Osteoblast (primary cell): ENCODE results near the gene SUN1. TPM values are rescaled to one million over a fixed set of nuclear protein-coding genes. Genes with fewer than 3 reads are reported as not detected.

ENCODE experiments used
- DNase-seq: peaks from one replicate; pipeline ENCODE4 v3.0.0; 2011; ENCODE audit warnings: low spot score, mixed read lengths; ENCODE audit not compliant: insufficient read length; ENCODE audit errors: missing footprints
- H2AFZ ChIP-seq: 2 replicates; pipeline ENCODE4 v1.6.0; 2011; ENCODE audit warnings: mild to moderate bottlenecking, low read length
- H3K27ac ChIP-seq: 2 replicates; pipeline ENCODE4 v1.5.1; 2011; ENCODE audit warnings: mild to moderate bottlenecking, low read depth, low read length, moderate library complexity
- H3K27me3 ChIP-seq: 2 replicates; pipeline ENCODE4 v1.6.0; 2012; ENCODE audit warnings: mild to moderate bottlenecking, control low read depth, inconsistent platforms, low read length, moderate library complexity; ENCODE audit not compliant: insufficient read depth
- H3K36me3 ChIP-seq: 2 replicates; pipeline ENCODE4 v1.5.1; 2011; ENCODE audit warnings: mild to moderate bottlenecking, low read length, control low read depth, moderate library complexity; ENCODE audit not compliant: insufficient read depth
- H3K4me1 ChIP-seq: 2 replicates; pipeline ENCODE4 v1.5.1; 2011; ENCODE audit warnings: mild to moderate bottlenecking, low read length, control low read depth, moderate library complexity; ENCODE audit not compliant: insufficient read depth
- H3K4me2 ChIP-seq: 2 replicates; pipeline ENCODE4 v1.6.0; 2011; ENCODE audit warnings: mild to moderate bottlenecking, low read length; ENCODE audit not compliant: insufficient read depth
- H3K4me3 ChIP-seq: fragments of 200-600 bp; sonication (generic); 3 replicates; pipeline ENCODE4 v1.5.1; 2012; ENCODE audit warnings: mild to moderate bottlenecking, low read length, inconsistent platforms; ENCODE audit not compliant: insufficient read depth
- H3K79me2 ChIP-seq: 2 replicates; pipeline ENCODE4 v1.6.0; 2012; ENCODE audit warnings: mild to moderate bottlenecking, low read length, control low read depth, inconsistent platforms; ENCODE audit not compliant: insufficient read depth
- H3K9me3 ChIP-seq: 2 replicates; pipeline ENCODE4 v1.5.1; 2011; ENCODE audit warnings: low read depth, low read length, control low read depth
- H4K20me1 ChIP-seq: 2 replicates; pipeline ENCODE4 v1.6.0; 2012; ENCODE audit warnings: mild to moderate bottlenecking, low read length, control low read depth; ENCODE audit not compliant: insufficient read depth
- total RNA-seq: library from RNA; depleted of rRNA; stranded (reverse); fragments of >200 nt; gene quantifications from 2 replicates; pipeline ENCODE4 v1.2.3, GENCODE V29; 2012
- TF ChIP-seq, protein P1 (sequence below): IDR thresholded peaks from 2 replicates; pipeline ENCODE4 v1.5.1; 2011; ENCODE audit warnings: mild to moderate bottlenecking, low read depth, low read length, moderate library complexity; ENCODE audit errors: extremely low read depth

The SUN1 gene, protein sequence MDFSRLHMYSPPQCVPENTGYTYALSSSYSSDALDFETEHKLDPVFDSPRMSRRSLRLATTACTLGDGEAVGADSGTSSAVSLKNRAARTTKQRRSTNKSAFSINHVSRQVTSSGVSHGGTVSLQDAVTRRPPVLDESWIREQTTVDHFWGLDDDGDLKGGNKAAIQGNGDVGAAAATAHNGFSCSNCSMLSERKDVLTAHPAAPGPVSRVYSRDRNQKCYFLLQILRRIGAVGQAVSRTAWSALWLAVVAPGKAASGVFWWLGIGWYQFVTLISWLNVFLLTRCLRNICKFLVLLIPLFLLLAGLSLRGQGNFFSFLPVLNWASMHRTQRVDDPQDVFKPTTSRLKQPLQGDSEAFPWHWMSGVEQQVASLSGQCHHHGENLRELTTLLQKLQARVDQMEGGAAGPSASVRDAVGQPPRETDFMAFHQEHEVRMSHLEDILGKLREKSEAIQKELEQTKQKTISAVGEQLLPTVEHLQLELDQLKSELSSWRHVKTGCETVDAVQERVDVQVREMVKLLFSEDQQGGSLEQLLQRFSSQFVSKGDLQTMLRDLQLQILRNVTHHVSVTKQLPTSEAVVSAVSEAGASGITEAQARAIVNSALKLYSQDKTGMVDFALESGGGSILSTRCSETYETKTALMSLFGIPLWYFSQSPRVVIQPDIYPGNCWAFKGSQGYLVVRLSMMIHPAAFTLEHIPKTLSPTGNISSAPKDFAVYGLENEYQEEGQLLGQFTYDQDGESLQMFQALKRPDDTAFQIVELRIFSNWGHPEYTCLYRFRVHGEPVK
- 109 and 126 TPM in 2 replicates for total RNA-seq

DNA sequence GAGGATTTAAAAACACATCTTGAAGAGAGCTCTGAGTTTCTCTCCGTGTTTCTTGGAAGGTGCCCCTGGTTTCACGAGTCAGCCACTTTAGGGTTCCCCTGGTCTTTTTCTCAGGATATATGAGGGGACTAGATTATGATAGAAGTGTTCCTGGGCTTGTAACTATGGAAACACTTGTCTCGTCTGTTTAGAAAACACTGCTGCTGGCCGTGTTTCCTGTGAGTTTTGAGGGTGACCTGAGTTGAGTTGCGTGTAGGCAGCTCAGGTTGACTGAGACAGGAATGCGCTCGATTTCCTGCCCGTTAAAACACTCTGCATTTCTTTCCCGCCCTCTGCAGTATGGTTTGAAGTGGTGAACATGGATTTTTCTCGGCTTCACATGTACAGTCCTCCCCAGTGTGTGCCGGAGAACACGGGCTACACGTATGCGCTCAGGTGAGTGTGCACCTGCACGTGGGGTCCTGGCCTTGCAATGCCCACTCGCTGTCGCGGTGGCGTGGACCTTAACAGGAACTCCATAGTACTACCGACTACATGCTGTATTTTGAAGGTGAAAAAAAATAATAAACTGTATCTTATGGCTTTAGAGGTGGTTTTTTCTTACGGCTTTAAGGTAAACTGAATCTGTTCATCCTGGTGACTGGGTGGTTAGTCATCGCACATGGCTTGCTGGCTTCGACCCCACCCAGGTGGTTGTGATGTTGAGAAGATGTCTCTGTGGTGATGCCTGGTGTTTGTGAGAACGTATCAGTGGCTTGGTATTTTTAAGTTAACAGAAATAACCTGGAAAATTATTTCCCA, at the start of gene SUN1:
Gene SUN1 (plus strand): TSS at position 310 of the 801 bp plus-strand sequence. CDS start 49 bp downstream, at position 359.
- TF ChIP-seq, protein P1, sequence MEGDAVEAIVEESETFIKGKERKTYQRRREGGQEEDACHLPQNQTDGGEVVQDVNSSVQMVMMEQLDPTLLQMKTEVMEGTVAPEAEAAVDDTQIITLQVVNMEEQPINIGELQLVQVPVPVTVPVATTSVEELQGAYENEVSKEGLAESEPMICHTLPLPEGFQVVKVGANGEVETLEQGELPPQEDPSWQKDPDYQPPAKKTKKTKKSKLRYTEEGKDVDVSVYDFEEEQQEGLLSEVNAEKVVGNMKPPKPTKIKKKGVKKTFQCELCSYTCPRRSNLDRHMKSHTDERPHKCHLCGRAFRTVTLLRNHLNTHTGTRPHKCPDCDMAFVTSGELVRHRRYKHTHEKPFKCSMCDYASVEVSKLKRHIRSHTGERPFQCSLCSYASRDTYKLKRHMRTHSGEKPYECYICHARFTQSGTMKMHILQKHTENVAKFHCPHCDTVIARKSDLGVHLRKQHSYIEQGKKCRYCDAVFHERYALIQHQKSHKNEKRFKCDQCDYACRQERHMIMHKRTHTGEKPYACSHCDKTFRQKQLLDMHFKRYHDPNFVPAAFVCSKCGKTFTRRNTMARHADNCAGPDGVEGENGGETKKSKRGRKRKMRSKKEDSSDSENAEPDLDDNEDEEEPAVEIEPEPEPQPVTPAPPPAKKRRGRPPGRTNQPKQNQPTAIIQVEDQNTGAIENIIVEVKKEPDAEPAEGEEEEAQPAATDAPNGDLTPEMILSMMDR = no peak
- Histone ChIP-seq H3K27me3 (no peaks in the 10 kb centered on the region), H4K20me1 (peaks cover 17% of the 10 kb centered on the region), H3K4me2 (peak within 1 kb of the TSS; percentile 81), H3K4me3 (peak within 1 kb of the TSS; percentile 49), H3K36me3 (peaks cover 9% of the 10 kb centered on the region), H2AFZ (no peak within 1 kb of the TSS), H3K9me3 (no peaks in the 10 kb centered on the region), H3K79me2 (peaks cover 93% of the 10 kb centered on the region), H3K27ac (peak within 1 kb of the TSS; percentile 98), H3K4me1 (peaks cover 20% of the 10 kb centered on the region)
- DNase-seq = peak; percentile 90

DNA sequence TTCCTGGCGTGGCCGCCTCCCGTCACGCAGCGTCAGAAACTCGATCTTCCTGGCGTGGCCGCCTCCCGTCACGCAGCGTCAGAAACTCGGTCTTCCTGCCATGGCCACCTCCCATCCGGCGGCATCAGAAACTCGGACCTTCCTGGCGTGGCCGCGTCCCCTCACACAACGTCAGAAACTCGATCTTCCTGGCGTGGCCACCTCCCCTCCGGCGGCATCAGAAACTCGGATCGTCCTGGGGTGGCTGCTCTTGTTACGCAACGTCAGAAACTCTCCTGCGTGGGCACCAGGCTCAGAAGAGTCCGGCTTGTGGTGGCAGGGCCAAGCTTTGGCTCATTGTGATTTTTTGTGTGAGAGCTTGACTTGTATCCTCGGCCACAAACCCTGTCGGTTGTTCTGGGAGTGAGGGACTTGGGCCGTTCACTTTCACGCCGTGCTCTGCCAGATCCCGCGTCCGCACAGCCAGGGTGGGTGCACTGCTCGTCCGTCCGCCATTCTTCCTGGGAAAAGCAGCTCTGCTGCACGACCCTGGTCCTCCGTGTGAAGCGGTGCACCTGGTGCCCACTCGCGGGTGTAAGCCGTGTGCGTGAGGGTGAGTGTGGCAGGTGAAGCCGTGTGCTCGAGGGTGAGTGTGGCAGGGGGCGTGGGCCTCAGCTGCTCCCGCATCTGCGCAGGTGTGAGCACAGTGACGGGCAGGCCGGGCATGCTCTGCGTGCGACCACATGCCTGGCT, 49.4 kb upstream of the SUN1 start:
- H2AFZ ChIP-seq = no peak overlapping the region
- H3K36me3 ChIP-seq = peaks cover 28% of the 10 kb centered on the region
- no peaks in the 10 kb centered on the region for H3K79me2 ChIP-seq
- TF ChIP-seq, protein P1 = no peak
- no peak overlapping the region for H3K4me2 ChIP-seq
- H3K4me3 ChIP-seq = no peak overlapping the region
- H3K27me3 ChIP-seq = no peaks in the 10 kb centered on the region
- peaks cover 2% of the 10 kb centered on the region for H3K4me1 ChIP-seq
- H4K20me1 ChIP-seq = peaks cover 3% of the 10 kb centered on the region
- no peak overlapping the region for H3K27ac ChIP-seq
- DNase-seq = peak; percentile 35
- no peaks in the 10 kb centered on the region for H3K9me3 ChIP-seq

DNA sequence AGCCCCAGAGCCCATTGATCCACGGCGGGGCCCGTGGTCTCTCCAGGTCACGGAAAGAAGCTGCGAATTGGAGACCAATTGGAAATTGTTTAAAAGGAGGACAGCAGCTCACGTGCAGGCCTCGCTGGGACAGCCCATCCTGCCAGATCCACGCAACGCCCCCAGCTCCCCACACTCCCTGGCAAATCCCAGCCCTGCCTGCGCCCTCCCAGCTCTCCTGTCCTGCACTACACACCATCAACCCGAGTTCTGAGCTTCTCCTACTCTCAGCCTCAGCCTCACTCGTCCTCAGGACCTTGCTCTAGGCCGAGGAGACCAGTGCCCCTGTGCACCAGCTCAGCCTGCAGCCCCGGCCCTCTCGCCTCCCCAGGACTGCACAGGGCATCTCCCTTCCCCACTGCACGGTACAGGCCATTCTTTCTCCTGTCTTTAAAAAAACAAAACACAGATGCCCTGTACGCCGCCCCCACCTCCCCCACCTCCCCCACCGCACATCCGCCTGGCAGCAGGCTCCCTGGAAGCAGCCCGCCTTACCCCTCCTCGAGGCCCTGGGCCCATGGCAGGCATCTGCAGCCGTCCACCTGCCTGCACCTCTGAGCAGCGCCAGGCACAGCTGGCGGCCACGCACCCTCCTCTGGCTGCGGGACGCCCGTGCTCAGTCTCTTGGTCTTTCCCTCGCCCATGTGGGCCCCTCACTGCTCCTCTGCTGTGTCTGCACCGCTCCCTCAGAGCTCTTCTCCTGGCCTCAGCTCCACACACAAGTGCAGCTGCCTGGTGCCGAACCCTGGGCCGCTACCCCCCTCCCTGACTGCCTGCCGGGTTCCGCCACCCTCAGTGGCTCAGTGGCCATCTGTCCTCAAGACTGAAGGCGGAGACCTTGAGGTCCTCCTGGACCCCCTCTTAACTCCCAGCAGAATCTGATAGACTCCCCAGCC, 48.5 kb upstream of the SUN1 start:
- no peak overlapping the region for H2AFZ ChIP-seq
- H3K4me1 ChIP-seq = peaks cover 2% of the 10 kb centered on the region
- peak; percentile 81 for DNase-seq
- H3K27ac ChIP-seq = no peak overlapping the region
- H3K9me3 ChIP-seq = no peaks in the 10 kb centered on the region
- H3K27me3 ChIP-seq = no peaks in the 10 kb centered on the region
- TF ChIP-seq, protein P1 = no peak
- H3K4me2 ChIP-seq = no peak overlapping the region
- no peaks in the 10 kb centered on the region for H3K79me2 ChIP-seq
- H3K4me3 ChIP-seq = no peak overlapping the region
- no peaks in the 10 kb centered on the region for H4K20me1 ChIP-seq
- H3K36me3 ChIP-seq = peaks cover 28% of the 10 kb centered on the region
